Measurements from ENCODE around the gene CTNNBIP1. TPM values are rescaled to one million over a fixed set of nuclear protein-coding genes. Genes with fewer than 3 reads are reported as not detected.

Gene CTNNBIP1
- total RNA-seq, 4 donors from 2014 or later, result 58.0 to 99.3 (median 75.2) TPM

DNA sequence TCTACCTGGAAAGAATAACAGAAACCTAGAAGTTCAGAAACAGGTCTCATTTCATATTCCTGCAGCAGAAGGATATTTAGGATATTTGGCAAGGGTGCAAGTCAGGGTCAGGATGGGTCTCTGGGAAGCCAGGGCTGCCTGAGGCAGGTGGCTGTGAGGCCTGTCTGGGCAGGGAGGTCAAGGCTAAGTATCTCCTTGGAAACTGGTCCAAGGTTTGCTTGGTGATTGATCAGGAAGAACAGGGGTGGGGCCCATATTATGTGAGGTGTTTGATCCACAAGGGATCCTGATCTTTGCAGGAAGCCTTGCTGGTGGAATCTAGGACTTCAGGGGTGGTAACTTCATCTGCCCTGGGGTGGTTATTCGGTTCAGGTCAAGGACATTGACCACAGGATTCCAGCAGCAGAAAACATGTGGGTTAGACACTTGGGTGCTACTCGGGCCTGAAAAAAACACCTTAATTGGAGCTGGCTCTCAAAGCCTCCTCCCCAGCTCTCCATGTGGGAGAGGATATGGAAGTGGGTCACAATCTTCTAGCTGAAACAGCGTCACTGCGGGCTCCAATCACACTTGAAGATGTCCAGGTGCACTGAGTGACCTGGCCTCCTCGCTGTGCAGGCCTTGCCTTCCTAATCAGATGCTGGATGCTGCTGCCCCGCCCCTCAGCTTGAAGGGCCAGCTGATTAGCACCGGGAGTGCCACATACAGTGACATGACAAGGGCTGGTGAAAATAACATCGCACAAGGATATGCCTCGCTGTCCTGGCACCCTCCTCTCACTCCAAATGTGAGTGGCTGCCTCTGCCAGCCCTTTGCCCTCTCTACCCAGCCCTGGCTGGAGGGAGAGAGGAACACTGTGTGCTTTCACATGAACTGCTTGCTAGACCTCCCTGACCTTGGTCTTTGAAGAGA, 8.7 kb downstream of the CTNNBIP1 start:
- Histone ChIP-seq H3K27me3 (no peaks in the 10 kb centered on the region), H3K4me1 (peaks cover 23 to 34% of the 10 kb centered on the region in 2 donors), H3K27ac (peak overlapping the region; percentile 94 to 99 (median 98)), H3K4me3 (replicated peaks in 1 of 3) (no peak overlapping the region), H3K36me3 (no peaks in the 10 kb centered on the region), H3K9me3 (no peaks in the 10 kb centered on the region)
- intact Hi-C loops (cut with DNase I), result no loop called here
- TF ChIP-seq POLR2A (IDR thresholded peaks at IDR 0.05), result peak in 1 of 2 donors; percentile 65
- TF ChIP-seq, protein P1, sequence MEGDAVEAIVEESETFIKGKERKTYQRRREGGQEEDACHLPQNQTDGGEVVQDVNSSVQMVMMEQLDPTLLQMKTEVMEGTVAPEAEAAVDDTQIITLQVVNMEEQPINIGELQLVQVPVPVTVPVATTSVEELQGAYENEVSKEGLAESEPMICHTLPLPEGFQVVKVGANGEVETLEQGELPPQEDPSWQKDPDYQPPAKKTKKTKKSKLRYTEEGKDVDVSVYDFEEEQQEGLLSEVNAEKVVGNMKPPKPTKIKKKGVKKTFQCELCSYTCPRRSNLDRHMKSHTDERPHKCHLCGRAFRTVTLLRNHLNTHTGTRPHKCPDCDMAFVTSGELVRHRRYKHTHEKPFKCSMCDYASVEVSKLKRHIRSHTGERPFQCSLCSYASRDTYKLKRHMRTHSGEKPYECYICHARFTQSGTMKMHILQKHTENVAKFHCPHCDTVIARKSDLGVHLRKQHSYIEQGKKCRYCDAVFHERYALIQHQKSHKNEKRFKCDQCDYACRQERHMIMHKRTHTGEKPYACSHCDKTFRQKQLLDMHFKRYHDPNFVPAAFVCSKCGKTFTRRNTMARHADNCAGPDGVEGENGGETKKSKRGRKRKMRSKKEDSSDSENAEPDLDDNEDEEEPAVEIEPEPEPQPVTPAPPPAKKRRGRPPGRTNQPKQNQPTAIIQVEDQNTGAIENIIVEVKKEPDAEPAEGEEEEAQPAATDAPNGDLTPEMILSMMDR (IDR thresholded peaks at IDR 0.05), result peak in 1 of 6 experiments; percentile 13
- 26 to 38% methylated on average over 5 to 9 of the region's 9 CpGs for whole genome bisulfite sequencing, 2 donors
- peak; percentile 91 to 96 for DNase-seq

DNA sequence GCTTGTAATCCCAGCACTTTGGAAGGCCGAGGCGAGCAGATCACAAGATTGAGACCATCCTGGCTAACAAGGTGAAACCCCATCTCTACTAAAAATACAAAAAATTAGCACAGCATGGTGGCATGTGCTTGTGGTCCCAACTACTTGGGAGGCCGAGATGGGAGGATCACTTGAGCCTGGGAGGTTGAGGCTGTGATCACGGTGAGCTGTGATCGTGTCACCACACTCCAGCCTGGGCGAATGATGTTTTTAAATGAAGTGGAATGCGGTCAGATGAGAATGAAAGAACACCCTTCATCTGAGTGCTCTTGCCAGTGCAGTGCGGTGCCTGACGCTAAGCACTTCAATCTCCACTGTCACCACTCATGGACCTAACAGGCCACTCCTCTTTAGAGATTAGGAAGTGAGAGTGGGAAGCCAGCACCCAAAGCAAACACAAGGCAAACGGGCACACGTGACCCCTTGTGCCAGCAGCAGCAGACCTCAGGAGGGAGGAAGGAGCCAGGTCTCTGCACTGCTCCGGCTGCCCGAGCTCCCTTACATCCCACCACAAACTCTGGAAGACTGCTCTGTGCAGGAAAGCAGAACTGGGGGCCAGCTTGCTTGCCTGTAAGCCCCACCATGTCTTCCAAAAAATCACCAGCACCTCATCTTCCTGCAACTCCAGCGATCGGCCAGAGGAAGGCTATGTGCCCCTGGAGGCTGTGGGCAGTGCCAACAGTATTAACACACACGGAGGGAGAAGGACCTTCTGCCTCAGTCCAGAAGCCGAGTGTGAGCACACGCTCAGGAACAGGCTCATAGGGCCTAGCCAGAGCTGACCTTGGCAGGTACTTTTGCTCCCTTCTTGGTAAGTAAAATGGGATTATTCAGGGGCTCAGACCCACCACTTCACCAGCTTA, 9.7 kb downstream of the CTNNBIP1 start:
- DNase-seq, result peak; percentile 93 to 97
- peak overlapping the region in 1 of 3 donors; percentile 13 for H3K4me3 ChIP-seq (replicated peaks in 1 of 3)

DNA sequence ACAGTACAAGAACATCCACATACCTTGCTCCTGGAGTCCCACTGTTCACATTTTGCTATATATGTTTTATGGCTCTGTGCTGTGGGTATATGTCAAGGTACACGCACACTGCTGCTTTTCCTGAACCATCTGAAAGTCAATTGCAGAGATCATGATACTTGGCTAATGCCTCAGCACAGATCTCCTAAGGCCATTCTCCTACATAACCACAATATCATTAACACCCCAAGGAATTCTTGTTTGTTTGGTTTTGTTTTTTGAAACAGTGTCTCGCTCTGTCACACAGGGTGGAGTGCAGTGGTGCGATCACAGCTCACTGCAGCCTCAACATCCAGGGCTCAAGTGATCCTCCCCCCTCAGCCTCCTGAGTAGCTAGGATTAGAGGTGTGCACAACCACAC, 16.0 kb downstream of the CTNNBIP1 start:
- no peak for DNase-seq
- Histone ChIP-seq H3K36me3 (no peaks in the 10 kb centered on the region), H3K4me3 (replicated peaks in 1 of 3) (no peak overlapping the region), H3K4me1 (peaks cover 28 to 40% of the 10 kb centered on the region in 2 donors), H3K27ac (peak overlapping the region; percentile 72 to 91 (median 88)), H3K27me3 (no peaks in the 10 kb centered on the region), H3K9me3 (no peaks in the 10 kb centered on the region)
- WGBS, 2 donors, result 85 to 91% methylated on average over 3 of the region's 3 CpGs
- intact Hi-C loops (cut with DNase I), result no loop called here
- TF ChIP-seq, protein P1 (IDR thresholded peaks at IDR 0.05), result no peak
- no peak for TF ChIP-seq POLR2A (IDR thresholded peaks at IDR 0.05)

More for the DNA sequence above, 9.7 kb downstream of the CTNNBIP1 start:
- TF ChIP-seq, protein P1 (IDR thresholded peaks at IDR 0.05), result peak in 3 of 6 experiments; percentile 8 to 37 (median 13)
- peak; percentile 62 to 92 for TF ChIP-seq POLR2A (IDR thresholded peaks at IDR 0.05)
- peaks cover 23 to 34% of the 10 kb centered on the region in 2 donors for H3K4me1 ChIP-seq
- peak overlapping the region; percentile 94 to 99 (median 98) for H3K27ac ChIP-seq
- no peaks in the 10 kb centered on the region for H3K27me3 ChIP-seq
- H3K9me3 ChIP-seq, result no peaks in the 10 kb centered on the region
- H3K36me3 ChIP-seq, result no peaks in the 10 kb centered on the region
- intact Hi-C loops (cut with DNase I), result no loop called here
- whole genome bisulfite sequencing, 2 donors, result 31 to 39% methylated on average over 16 to 18 of the region's 18 CpGs

DNA sequence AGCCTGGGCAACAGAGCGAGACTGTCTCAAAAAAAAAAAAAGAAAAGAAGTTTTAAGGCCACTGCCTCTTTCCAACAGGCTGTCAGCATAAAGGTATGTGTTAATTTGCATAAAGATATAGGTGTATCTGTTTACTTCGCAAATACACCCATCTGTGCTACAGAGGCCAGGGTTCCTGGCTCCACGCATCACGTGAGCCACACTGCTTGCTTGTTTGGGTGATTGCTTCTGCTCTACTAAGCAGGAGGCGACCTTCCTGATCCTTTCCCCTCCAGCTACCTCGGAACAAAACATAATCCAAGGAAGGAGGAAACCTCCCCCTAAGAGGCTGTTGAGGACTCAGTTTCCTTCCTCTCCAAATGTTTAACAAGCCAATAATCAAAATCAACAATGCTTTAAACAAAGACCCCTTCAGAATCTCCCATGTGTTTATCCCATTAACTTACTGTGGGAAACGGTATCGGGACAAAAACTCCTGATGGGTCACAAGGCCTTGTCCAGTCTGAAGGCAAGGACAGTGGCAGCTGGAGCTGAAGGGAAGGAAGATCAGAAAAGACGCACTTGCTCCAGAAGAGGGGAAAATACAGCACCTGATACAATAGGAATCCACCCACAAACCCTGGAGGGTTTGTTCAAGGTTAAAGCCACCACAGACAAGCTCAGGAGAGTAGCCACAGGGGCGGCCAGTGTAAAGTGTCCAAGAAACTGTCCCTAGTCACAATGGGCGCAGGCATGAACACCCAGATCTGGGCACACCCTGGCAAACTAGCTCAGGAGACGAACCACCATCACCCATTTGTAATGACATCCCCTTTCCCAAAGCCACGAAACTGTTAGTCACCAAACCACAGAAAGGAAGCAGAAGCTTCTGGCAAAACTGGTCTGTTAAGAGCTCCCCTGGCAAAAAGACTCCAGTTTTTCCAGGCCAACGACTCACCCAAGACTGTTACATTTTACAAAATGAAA, 17.2 kb downstream of the CTNNBIP1 start:
- H3K4me1 ChIP-seq, result peaks cover 28 to 40% of the 10 kb centered on the region in 2 donors
- no peaks in the 10 kb centered on the region for H3K27me3 ChIP-seq
- intact Hi-C loops (cut with DNase I), result no loop called here
- no peaks in the 10 kb centered on the region for H3K9me3 ChIP-seq
- TF ChIP-seq POLR2A (IDR thresholded peaks at IDR 0.05), result no peak
- TF ChIP-seq, protein P1 (IDR thresholded peaks at IDR 0.05), result no peak
- no peaks in the 10 kb centered on the region for H3K36me3 ChIP-seq
- no peak overlapping the region for H3K4me3 ChIP-seq (replicated peaks in 1 of 3)
- WGBS, 2 donors, result 59 to 66% methylated on average over 14 of the region's 14 CpGs
- peak overlapping the region; percentile 72 to 91 (median 88) for H3K27ac ChIP-seq
- peak; percentile 22 to 37 for DNase-seq
